CD4-positive, alpha-beta T cell treated with Interleukin-6 at 100 ng/mL for 8 hours (primary cell): ENCODE measurements around the gene RAB32.
A peak's percentile ranks its signal among the peaks of the same experiment; 100 is the strongest.
"Not testable (repeated sequence)": the region's sequence is repeated elsewhere in the genome, so short reads cannot be mapped to it uniquely, and the experiment has no call there.

Experiments used
- DNase-seq: peaks from one replicate; pipeline ENCODE4 v3.0.0-alpha.2; 2020; ENCODE audit warnings: mixed read lengths, low spot score

The RAB32 gene

GRCh38 chr6:146543211-146543939, at the start of gene RAB32:
Gene RAB32, plus strand, starts transcription at chr6:146543833. Its CDS starts 39 bp downstream, at chr6:146543872.
- peak; percentile 10 for DNase-seq

DNA sequence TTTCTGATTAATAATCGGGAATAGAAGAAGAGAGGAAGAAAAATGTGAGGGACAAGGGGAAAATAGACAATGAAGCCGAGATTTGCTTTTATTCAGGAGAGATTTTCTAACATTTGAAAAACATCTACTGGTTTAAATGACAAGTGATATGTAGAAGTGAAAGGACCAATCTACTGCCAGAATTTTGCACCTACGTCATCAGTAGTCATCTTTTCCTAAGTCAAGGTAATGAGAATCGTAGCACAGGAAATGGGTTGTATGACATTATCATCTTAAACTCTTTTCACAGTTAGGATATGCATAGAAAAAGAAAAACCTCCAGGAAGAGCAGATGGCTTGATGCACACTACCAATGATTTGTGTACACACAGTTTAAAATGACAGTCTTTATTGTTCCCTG, 45.3 kb upstream of the RAB32 start:
- no peak for DNase-seq

GRCh38 chr6:146503096-146503495, 40.5 kb upstream of the RAB32 start:
- DNase-seq, result no peak

DNA sequence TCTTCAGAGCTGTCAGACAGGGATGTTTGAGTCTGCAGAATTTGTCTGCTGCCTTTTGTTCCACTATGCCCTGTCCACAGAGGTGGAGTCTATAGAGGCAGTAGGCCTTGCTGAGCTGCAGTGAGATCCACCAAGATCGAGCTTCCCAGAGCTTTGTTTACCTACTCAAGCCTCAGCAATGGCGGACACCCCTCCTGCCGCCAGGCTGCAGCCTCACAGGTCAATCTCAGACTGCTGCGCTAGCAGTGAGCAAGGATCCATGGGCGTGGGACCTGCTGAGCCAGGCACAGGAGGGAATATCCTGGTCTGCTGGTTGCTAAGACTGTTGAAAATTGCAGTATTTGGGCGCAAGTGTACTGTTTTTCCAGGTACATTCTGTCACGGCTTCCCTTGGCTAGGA, 28.4 kb upstream of the RAB32 start:
- DNase-seq, result no peak

GRCh38 chr6:146526192-146526591, 17.4 kb upstream of the RAB32 start:
- DNase-seq, result no peak

DNA sequence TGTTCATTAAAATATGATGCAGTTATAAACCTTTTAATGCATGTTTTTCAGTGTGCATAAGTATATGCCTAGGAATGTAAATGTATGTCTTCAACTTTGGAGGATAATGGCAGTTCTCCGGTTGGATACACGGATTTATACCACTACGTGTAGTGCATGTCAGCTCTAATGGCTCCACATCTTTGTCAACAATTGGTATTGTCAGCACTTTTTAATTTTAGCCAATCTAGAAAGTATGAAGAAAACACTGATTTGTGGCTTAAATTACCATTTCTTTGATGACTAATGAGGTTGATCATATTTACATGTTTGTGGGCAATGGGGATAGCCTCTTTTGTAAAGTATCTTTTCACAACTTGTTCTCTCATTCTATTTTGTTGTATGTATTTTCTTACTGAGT, 10.9 kb upstream of the RAB32 start:
- DNase-seq, result no peak

DNA sequence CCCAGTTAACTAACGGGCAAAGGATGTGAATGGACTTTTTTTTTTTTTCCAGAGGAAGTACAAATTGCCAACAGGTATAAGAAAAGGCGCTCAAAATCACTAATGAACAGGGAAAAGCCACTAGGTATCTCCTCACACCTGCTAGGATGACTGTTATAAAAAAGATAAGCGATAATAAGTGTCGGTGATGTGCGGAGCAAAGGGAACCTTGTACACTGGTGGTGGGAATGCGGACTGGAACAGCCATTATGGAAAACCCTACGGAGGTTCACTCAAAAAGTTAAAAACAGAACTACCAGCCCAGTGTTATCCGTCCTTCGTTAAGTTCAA, 787 bp upstream of the RAB32 start:
- no peak for DNase-seq

DNA sequence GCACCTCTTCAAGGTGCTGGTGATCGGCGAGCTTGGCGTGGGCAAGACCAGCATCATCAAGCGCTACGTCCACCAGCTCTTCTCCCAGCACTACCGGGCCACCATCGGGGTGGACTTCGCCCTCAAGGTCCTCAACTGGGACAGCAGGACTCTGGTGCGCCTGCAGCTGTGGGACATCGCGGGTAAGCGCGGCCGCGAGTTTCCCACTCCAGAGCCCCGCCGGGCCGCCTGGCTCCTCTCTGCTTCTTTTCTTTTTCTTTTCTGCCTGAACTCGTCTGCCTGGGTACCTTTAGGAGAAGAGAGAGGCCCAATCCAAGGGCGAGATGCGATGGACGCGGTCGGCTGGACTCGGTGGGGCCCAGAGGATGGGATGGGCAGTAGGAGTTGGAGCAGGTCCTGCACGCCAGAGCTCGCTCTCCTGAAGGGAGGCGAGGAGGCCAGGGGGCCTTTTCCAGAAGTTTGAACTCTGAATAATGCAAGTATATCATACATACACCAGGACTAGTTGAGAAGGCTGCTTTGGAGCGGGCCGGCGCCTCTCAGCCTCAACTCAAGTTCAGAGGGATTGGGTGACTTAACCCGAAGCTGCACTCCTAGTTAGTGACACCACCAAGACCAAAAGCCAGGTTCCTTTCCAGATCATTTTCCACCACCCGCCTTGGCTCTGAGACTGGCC, 445 bp downstream of the RAB32 start:
- DNase-seq, result no peak

DNA sequence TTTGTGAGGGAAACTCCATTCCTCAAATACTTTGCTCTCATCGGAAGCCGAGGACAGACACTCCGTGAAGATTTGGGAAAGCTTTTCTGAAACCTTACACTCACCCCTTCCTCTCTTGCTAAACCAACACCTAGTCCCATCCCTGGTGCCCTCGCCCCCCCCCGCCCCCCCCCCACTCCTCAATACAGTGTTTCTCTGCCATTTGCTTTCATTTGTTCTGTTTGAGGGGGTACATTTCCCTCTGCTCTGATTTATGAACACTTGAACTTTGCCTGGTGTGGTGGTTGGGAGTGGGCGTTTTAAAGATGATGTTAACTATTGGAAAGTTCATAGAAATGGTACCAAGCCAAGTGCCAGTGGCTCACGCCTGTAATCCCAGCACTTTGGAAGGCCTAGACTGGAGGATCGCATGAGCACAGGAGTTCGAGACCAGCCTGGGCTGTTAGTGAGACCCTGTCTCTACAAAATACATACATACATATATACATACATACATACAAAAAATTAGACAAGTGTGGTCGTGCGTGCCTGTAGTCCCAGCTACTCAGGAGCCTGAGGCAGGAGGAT, 1.1 kb downstream of the RAB32 start:
- DNase-seq, result no peak

DNA sequence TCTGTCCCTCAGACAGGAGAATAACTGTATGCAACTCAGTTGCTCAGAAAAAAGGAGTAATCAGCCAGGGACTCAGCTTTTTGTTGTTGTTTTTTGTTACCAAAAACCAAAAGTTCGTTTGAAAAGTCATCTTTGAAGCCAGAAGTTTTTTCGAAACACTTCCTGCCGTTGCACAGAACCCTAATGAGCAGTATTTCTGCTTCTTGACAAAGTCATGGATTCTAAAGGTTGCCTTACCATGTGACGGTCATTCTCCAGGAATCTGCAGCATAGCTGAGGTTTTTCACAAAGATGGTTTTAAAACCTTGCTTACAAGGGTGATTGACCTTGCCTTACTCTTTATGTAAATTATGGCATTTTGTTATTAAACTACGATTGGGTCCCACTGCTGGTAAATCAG, 1.9 kb downstream of the RAB32 start:
- DNase-seq, result no peak

- DNase-seq, result no peak
Observed at GRCh38 chr6:146546443-146547043, 2.9 kb downstream of the RAB32 start.

GRCh38 chr6:146547889-146548288, 4.3 kb downstream of the RAB32 start:
- DNase-seq, result no peak

GRCh38 chr6:146548898-146549374, 5.3 kb downstream of the RAB32 start:
- DNase-seq, result no peak

DNA sequence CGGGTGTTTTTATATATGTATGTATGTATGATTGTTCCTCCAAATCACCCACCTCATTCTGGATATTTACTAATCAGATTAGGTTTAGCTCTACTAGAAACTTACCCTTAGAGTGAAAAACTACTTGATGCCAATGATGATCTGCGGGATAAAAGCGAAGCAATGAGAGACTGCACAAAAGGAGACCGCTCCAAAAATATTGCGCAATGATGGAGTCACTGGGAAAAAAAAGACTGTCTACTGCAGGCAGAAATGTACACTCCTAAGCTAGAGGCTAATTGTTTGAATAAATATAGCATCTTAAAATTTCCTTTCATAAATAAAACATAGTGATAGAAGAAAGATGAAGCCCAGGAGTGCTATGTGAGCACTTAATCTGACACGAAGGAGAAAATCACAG, 7.3 kb downstream of the RAB32 start:
- DNase-seq, result no peak

DNA sequence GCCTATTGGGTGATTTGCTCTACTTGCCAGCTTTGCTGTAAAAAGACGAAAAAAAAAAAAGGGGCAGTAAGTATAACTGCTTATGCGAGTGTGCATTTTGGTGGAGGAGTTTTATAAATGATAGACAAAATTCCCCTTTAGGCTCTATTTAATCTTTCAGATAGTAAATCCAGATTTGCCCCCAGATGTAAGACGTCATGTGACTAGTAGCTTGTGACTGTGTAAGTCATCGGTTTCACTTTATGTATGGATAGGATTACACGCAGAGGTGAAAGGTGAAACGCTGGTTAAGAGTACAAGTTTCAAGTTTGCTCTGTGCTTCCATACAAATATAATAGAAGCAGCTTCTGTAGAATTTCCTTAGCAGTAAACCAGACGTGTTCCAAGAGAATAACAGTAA, 7.9 kb downstream of the RAB32 start:
- DNase-seq, result no peak

- DNase-seq, result no peak
Observed at GRCh38 chr6:146553377-146554135, 9.9 kb downstream of the RAB32 start.

- no peak for DNase-seq
Observed at GRCh38 chr6:146560607-146561006, 17.0 kb downstream of the RAB32 start.

- not testable (repeated sequence) for DNase-seq
Observed at GRCh38 chr6:146566661-146567060, 23.0 kb downstream of the RAB32 start.

GRCh38 chr6:146568619-146569018, 25.0 kb downstream of the RAB32 start:
- DNase-seq, result not testable (repeated sequence)

GRCh38 chr6:146574211-146574610, 30.6 kb downstream of the RAB32 start:
- DNase-seq, result no peak

DNA sequence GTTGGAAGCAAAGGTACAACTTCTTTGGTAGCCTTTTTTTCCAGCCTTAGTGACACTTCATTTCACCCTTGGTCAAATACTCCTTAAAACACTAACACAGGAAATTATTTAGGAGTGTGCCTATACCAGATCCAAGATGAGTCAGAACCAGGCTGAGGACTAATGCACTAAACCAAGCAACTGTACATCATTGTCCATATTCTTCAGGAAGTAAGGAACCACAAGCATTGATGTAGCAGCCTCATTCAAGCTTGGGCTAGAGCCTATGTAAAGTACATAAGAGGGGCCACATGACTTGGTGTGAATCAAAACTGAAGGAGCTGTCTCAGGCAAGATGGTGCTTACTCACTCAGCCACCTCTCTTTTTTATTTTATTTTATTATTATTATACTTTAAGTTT, 34.4 kb downstream of the RAB32 start:
- DNase-seq, result no peak

GRCh38 chr6:146581968-146582367, 38.3 kb downstream of the RAB32 start:
- DNase-seq, result no peak
